HG02678 (cell line): ENCODE data around the gene POLR2L.

Experiments used
- ATAC-seq: cut with Tn5 transposase; IDR thresholded peaks from one replicate; pipeline ENCODE4 v1.9.1; 2021; ENCODE audit warnings: mild to moderate bottlenecking, moderate library complexity; ENCODE audit not compliant: unreplicated experiment

POLR2L gene

GRCh38 chr11:797296-798092 lies 44.8 kb downstream of the POLR2L start:
- peak; percentile 39 for ATAC-seq

- no peak for ATAC-seq
Measured at GRCh38 chr11:796565-797295, 45.6 kb downstream of the POLR2L start.

GRCh38 chr11:795634-796564 lies 46.4 kb downstream of the POLR2L start:
- no peak for ATAC-seq

GRCh38 chr11:794766-795633 lies 47.3 kb downstream of the POLR2L start:
- ATAC-seq = no peak

GRCh38 chr11:794013-794765 lies 48.1 kb downstream of the POLR2L start:
- ATAC-seq = no peak

DNA sequence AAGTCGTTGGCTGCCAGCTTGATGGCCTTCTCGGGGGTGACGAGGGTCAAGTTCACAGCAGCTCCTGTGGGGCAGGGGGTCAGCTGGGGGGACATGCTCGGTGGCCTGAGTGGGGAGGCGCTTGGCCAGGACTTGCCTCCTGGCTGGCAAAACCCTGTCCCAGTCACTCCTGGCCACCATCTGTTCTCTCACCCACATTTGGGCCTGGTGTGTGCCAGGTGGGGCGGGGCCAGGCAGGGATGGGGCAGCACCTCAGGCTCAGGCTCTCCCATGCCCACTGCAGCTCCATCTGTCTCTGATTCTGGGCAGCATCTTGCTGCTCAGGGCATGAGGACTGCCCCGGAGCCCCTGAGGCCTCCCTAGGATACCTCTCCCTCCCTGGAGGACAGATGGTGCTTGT lies 48.8 kb downstream of the POLR2L start:
- no peak for ATAC-seq

DNA sequence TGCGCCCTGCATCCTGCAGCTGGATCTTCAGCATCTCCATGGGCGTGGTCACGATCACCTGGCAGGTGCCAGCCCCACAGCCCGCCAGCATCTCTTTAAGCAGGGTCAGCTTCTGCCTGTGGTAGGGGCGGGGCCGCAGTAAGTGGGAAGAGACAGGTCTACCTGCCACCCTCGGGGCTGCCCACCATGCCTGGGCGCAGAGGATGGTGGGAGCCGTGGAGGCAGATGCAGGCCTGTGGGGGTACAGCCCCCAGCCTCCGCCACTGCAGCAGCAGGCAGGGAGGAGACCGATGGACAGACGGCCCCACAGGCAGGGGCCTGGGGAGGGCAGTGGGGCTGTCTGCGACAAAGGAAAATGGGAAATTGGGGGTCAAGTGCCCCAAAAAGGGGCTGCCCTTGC lies 49.5 kb downstream of the POLR2L start:
- no peak for ATAC-seq

- no peak for ATAC-seq
Measured at GRCh38 chr11:792535-792821, 49.9 kb downstream of the POLR2L start.

- ATAC-seq = no peak
Measured at GRCh38 chr11:791658-792534, 50.4 kb downstream of the POLR2L start.

DNA sequence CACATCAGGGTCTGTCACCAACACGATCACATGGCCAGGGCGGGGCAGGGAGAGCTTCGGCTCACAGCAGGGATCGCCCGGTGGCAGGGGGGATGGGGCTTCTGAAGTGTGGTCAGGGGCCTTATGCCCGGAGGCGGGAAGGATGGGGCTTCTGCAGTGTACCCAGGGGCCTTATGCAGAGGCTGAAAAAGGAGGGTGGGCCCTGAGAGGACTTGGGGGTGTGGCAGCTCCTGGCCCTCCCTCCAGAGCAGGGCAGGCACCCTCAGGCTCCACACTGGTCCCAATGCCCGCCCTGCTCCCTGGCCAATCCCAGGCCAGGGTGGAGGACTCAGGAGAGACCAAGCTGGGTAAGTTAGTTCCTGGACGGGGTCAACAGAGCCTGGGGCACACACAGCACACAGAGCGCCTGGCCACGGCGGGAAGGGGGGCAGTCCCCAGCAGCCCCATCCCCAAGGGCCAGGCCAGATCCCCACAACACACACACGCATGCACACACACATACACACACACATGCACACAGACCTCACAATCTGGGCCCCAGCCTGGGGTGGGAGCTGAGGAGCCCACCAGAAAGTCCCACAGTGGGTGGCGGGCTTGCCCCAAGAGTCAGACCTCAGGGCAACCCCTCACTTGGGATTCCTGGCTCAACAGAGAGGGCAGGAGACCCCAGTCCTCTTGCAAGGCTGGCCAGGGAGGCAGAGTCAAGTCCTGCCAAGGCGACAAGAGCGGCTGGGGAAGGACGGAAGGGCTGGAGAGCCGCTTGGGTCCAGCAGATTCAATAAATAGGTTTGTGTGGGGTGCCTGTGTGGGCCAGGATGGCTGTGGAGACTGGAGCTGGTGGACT lies 51.4 kb downstream of the POLR2L start:
- no peak for ATAC-seq

- no peak for ATAC-seq
Measured at GRCh38 chr11:789943-790342, 52.4 kb downstream of the POLR2L start, which contains the start of gene CEND1. Gene CEND1 (minus strand): TSS chr11:790090. CDS start chr11:788576, 1,514 bp downstream.
